WTC11 (cell line): Measurements from ENCODE around the gene FRMD4A.

Experiments
- ETV6 ChIP-seq: sonication (generic); formaldehyde crosslinking; IDR thresholded peaks from 2 replicates; pipeline ENCODE4 v1.8.1; 2022; ENCODE audit warnings: mild to moderate bottlenecking, missing genetic modification reagents
- FOXP1 ChIP-seq: sonication (generic); formaldehyde crosslinking; IDR thresholded peaks from 2 replicates; pipeline ENCODE4 v1.8.0; 2022; ENCODE audit warnings: missing genetic modification reagents, mild to moderate bottlenecking, moderate library complexity, borderline replicate concordance
- IRF2 ChIP-seq: sonication (generic); formaldehyde crosslinking; IDR thresholded peaks from 2 replicates; pipeline ENCODE4 v1.8.0; 2022; ENCODE audit warnings: low read depth, missing genetic modification reagents, borderline replicate concordance
- MYBL2 ChIP-seq: sonication (generic); formaldehyde crosslinking; IDR thresholded peaks from 2 replicates; pipeline ENCODE4 v1.8.1; 2023; ENCODE audit warnings: mild to moderate bottlenecking, moderate library complexity, missing genetic modification reagents
- RORB ChIP-seq: fragments of 250-450 bp; sonication (Bioruptor Pico); IDR thresholded peaks from 2 replicates; pipeline ENCODE4 v1.9.0; 2021; ENCODE audit warnings: mild to moderate bottlenecking
- ZBTB43 ChIP-seq: sonication (generic); formaldehyde crosslinking; IDR thresholded peaks from 2 replicates; pipeline ENCODE4 v1.8.1; 2023; ENCODE audit warnings: mild to moderate bottlenecking, missing genetic modification reagents
- ZNF416 ChIP-seq: fragments of 250-450 bp; sonication (Bioruptor Pico); IDR thresholded peaks from 2 replicates; pipeline ENCODE4 v1.9.0; 2021; ENCODE audit warnings: mild to moderate bottlenecking, inconsistent platforms
- TF ChIP-seq, protein P1 (sequence below): sonication (generic); formaldehyde crosslinking; IDR thresholded peaks from 2 replicates; pipeline ENCODE4 v1.8.1; 2023; ENCODE audit warnings: mild to moderate bottlenecking, missing genetic modification reagents, moderate library complexity
- TF ChIP-seq, protein P2 (sequence below): fragments of 200-600 bp; IDR thresholded peaks from 2 replicates; pipeline ENCODE4 v1.8.0; 2022; ENCODE audit warnings: antibody characterized with exemption
- TF ChIP-seq, protein P3 (sequence below): sonication (generic); formaldehyde crosslinking; IDR thresholded peaks from 2 replicates; pipeline ENCODE4 v1.8.1; 2023; ENCODE audit warnings: mild to moderate bottlenecking, missing genetic modification reagents, moderate library complexity

DNA sequence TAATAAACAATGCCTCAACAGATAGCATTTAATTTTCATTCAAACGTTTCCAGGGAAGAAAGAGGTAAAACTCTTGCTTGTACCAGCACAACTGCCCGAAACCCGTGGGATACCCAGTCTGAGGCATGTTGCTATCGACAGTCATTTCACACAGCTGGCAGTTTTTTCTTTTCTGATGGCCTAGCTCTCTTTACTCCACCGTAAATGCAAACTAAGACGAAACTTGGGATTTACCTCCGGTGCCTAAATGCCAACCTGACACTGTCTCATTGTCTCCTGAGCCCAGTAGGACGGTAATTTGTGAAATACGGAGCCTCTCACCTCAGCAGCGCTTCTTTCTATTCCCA lies 600.4 kb downstream of the FRMD4A start:
- TF ChIP-seq, protein P1, sequence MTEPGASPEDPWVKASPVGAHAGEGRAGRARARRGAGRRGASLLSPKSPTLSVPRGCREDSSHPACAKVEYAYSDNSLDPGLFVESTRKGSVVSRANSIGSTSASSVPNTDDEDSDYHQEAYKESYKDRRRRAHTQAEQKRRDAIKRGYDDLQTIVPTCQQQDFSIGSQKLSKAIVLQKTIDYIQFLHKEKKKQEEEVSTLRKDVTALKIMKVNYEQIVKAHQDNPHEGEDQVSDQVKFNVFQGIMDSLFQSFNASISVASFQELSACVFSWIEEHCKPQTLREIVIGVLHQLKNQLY (CRISPR knock-in tag), result no peak
- TF ChIP-seq, protein P2, sequence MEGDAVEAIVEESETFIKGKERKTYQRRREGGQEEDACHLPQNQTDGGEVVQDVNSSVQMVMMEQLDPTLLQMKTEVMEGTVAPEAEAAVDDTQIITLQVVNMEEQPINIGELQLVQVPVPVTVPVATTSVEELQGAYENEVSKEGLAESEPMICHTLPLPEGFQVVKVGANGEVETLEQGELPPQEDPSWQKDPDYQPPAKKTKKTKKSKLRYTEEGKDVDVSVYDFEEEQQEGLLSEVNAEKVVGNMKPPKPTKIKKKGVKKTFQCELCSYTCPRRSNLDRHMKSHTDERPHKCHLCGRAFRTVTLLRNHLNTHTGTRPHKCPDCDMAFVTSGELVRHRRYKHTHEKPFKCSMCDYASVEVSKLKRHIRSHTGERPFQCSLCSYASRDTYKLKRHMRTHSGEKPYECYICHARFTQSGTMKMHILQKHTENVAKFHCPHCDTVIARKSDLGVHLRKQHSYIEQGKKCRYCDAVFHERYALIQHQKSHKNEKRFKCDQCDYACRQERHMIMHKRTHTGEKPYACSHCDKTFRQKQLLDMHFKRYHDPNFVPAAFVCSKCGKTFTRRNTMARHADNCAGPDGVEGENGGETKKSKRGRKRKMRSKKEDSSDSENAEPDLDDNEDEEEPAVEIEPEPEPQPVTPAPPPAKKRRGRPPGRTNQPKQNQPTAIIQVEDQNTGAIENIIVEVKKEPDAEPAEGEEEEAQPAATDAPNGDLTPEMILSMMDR, result no peak
- TF ChIP-seq MYBL2 (CRISPR knock-in tag) (no peak), ETV6 (CRISPR knock-in tag) (no peak), ZNF416 (no peak), IRF2 (CRISPR knock-in tag) (no peak), RORB (CRISPR knock-in tag) (no peak), FOXP1 (CRISPR knock-in tag) (no peak), ZBTB43 (no peak)
- TF ChIP-seq, protein P3, sequence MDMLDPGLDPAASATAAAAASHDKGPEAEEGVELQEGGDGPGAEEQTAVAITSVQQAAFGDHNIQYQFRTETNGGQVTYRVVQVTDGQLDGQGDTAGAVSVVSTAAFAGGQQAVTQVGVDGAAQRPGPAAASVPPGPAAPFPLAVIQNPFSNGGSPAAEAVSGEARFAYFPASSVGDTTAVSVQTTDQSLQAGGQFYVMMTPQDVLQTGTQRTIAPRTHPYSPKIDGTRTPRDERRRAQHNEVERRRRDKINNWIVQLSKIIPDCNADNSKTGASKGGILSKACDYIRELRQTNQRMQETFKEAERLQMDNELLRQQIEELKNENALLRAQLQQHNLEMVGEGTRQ, result no peak
